Left lung (tissue), 10 donors: ENCODE measurements around the gene MAP2K2. TPM values are rescaled to one million over a fixed set of nuclear protein-coding genes. Genes with fewer than 3 reads are reported as not detected.

ENCODE experiments used
- ATAC-seq: fragments of 200-7000 bp; cut with Tn5 transposase; one replicate; pipeline ENCODE4 v1.9.1; 2020; ENCODE audit warnings: moderate library complexity
- DNase-seq, 4 donors: peaks; one replicate each; pipeline ENCODE4 v3.0.0-alpha.2; 2013 to 2020
- H3K27ac ChIP-seq, 2 donors: fragments of 200-600 bp; sonication (generic) in 1 of 2; one replicate each; pipeline versions ENCODE4 v1.5.0 to v1.8.0; 2020 to 2021
- H3K27me3 ChIP-seq, 2 donors: fragments of 200-600 bp; sonication (generic) in 1 of 2; one replicate each; pipeline versions ENCODE4 v1.5.0 to v1.8.0; 2020 to 2021
- H3K36me3 ChIP-seq, 2 donors: fragments of 200-600 bp; sonication (generic) in 1 of 2; one replicate each; pipeline versions ENCODE4 v1.5.0 to v1.8.0; 2020 to 2021
- H3K4me1 ChIP-seq, 2 donors: fragments of 200-600 bp; one replicate each; pipeline ENCODE4 v1.8.0; 2021
- H3K4me3 ChIP-seq, 2 donors: fragments of 200-600 bp; sonication (generic) in 1 of 2; one replicate each; pipeline versions ENCODE4 v1.5.0 to v1.8.0; 2020 to 2021; ENCODE audit warnings: mild to moderate bottlenecking in 1 of 2
- H3K9me3 ChIP-seq, 2 donors: fragments of 200-600 bp; sonication (generic) in 1 of 2; one replicate each; pipeline versions ENCODE4 v1.5.0 to v1.8.0; 2020 to 2021
- intact Hi-C, 2 donors: fragments of 100-400 bp; cut with DNase I; formaldehyde crosslinking; loops; one replicate each; pipeline versions ENCODE4 v1.11.2 to v1.14.2; 2022
- polyA plus RNA-seq, 6 donors: library from polyadenylated mRNA; unstranded; fragments of 120-200 nt; gene quantifications; one replicate each; pipeline ENCODE4 v1.2.1, GENCODE V29; 2013; ENCODE audit not compliant: insufficient read length in 6 of 6
- total RNA-seq, 2 donors: library from RNA; stranded (reverse); fragmentation: NEBNext Ultra II Directional; extraction: Animal tissue kit (Norgen Biotek cat#: 25700); gene quantifications; one replicate each; pipeline ENCODE4 v1.2.1, GENCODE V29; 2021
- TF ChIP-seq, protein P1 (sequence below), 2 donors: fragments of 200-600 bp; sonication (generic) in 1 of 2; IDR thresholded peaks; one replicate each; pipeline versions ENCODE4 v1.5.0 to v1.8.0; 2021; ENCODE audit warnings: antibody characterized with exemption in 2 of 2
- donor health status: DM: no; HTN: yes; CAD: no.
- donor health status: DM: no; HTN: no; CAD: no.

The MAP2K2 gene
- total and polyA plus RNA-seq, 8 donors, result 97.2 to 143 (median 117) TPM

DNA sequence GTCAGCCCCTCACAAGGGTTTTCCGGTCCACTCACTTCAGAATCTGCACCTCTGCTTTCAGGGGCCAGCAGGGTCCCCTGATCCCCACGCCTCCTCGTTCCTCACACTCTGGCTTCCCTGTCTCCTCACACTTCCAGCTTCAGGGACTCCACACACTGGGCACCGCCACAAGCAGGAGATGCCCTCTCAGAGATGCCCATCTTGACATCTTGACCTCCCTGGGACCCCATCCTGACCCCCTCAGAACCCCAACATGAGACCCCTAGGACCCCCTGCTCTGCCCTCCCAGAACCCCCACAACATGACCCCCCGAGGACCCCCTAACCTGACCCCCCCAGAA lies 2.7 kb downstream of the MAP2K2 start:
- H3K27me3 ChIP-seq, result no peaks in the 10 kb centered on the region
- H3K4me3 ChIP-seq, result no peak overlapping the region
- H3K27ac ChIP-seq, result no peak overlapping the region
- no peaks in the 10 kb centered on the region for H3K9me3 ChIP-seq
- DNase-seq (no peak), ATAC-seq (no peak)
- peaks cover 0 to 42% of the 10 kb centered on the region in 2 donors for H3K36me3 ChIP-seq
- intact Hi-C loops, result no loop called here
- peaks cover 8 to 39% of the 10 kb centered on the region in 2 donors for H3K4me1 ChIP-seq
- TF ChIP-seq, protein P1, sequence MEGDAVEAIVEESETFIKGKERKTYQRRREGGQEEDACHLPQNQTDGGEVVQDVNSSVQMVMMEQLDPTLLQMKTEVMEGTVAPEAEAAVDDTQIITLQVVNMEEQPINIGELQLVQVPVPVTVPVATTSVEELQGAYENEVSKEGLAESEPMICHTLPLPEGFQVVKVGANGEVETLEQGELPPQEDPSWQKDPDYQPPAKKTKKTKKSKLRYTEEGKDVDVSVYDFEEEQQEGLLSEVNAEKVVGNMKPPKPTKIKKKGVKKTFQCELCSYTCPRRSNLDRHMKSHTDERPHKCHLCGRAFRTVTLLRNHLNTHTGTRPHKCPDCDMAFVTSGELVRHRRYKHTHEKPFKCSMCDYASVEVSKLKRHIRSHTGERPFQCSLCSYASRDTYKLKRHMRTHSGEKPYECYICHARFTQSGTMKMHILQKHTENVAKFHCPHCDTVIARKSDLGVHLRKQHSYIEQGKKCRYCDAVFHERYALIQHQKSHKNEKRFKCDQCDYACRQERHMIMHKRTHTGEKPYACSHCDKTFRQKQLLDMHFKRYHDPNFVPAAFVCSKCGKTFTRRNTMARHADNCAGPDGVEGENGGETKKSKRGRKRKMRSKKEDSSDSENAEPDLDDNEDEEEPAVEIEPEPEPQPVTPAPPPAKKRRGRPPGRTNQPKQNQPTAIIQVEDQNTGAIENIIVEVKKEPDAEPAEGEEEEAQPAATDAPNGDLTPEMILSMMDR (IDR thresholded peaks at IDR 0.05), result no peak

DNA sequence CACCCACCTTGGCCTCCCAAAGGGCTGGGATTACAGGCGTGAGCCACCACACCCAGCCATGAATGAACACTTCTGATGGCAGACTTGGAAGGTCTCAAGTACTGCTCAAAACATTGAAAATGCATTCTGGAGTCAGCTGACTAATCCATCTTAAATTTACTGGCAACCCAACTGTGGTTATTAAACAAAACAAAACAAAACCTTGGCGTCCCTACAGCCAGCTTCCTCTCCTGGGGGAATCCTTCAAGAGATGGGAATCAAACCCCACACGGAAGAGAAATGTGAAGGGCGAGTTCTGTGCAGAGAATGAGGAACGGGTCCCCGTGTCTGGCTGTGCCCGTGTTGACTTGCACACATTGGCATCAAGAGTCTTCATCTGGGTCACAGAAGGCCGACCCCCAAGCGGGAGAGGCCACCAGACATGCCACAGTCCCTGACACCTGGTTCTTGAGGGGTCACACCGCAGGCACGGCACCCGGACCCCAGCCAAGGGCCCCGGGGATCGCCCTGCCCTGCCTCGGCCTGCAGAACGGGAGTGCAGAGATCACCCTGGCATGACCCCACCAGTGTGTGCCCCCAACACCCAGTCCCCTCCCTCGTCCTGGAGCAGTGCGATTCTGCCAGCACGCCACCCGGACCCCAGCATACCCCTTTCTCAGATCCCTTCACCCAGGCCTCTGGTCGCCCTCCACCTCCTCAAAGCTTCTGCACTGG lies 3.2 kb downstream of the MAP2K2 start:
- Histone ChIP-seq H3K27ac (no peak overlapping the region), H3K9me3 (no peaks in the 10 kb centered on the region), H3K27me3 (no peaks in the 10 kb centered on the region), H3K4me1 (peaks cover 8 to 44% of the 10 kb centered on the region in 2 donors), H3K4me3 (no peak overlapping the region), H3K36me3 (peaks cover 0 to 47% of the 10 kb centered on the region in 2 donors)
- intact Hi-C loops, result no loop called here
- DNase-seq (no peak), ATAC-seq (no peak)
- TF ChIP-seq, protein P1 (IDR thresholded peaks at IDR 0.05), result no peak

DNA sequence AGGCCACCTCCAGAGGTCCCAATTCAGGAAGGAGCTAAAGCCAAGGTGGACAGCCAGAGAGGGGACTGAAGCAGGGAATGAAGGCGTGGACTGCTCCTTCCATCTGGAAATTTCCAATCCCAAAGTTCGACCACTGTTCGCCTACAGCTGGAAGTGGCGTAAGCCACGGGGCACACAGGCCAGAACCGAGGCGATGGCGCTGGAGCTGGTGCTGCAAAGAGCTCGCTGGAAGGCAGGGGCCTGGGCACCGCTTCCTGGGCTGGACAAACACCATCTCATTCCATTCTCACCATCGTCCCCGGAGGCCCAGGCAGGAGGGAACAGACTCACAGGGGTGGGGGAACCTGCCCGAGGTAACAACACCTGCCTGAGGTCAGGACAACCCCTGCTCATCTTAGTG lies 4.2 kb downstream of the MAP2K2 start:
- peaks cover 0 to 57% of the 10 kb centered on the region in 2 donors for H3K36me3 ChIP-seq
- intact Hi-C loops, result no loop called here
- H3K27me3 ChIP-seq, result no peaks in the 10 kb centered on the region
- H3K4me1 ChIP-seq, result peaks cover 8 to 52% of the 10 kb centered on the region in 2 donors
- DNase-seq, result no peak
- H3K27ac ChIP-seq, result no peak overlapping the region
- TF ChIP-seq, protein P1 (IDR thresholded peaks at IDR 0.05), result no peak
- ATAC-seq, result no peak
- no peaks in the 10 kb centered on the region for H3K9me3 ChIP-seq
- no peak overlapping the region for H3K4me3 ChIP-seq

GRCh38 chr19:4115818-4116385 lies 8.0 kb downstream of the MAP2K2 start:
- peaks cover 0 to 38% of the 10 kb centered on the region in 2 donors for H3K4me1 ChIP-seq
- peak overlapping the region in 1 of 2 donors; percentile 45 for H3K27ac ChIP-seq
- H3K27me3 ChIP-seq, result no peaks in the 10 kb centered on the region
- no peaks in the 10 kb centered on the region for H3K9me3 ChIP-seq
- DNase-seq, result no peak
- ATAC-seq, result no peak
- H3K36me3 ChIP-seq, result peaks cover 0 to 95% of the 10 kb centered on the region in 2 donors
- TF ChIP-seq, protein P1 (IDR thresholded peaks at IDR 0.05), result no peak
- intact Hi-C loops, result no loop called here
- H3K4me3 ChIP-seq, result no peak overlapping the region

DNA sequence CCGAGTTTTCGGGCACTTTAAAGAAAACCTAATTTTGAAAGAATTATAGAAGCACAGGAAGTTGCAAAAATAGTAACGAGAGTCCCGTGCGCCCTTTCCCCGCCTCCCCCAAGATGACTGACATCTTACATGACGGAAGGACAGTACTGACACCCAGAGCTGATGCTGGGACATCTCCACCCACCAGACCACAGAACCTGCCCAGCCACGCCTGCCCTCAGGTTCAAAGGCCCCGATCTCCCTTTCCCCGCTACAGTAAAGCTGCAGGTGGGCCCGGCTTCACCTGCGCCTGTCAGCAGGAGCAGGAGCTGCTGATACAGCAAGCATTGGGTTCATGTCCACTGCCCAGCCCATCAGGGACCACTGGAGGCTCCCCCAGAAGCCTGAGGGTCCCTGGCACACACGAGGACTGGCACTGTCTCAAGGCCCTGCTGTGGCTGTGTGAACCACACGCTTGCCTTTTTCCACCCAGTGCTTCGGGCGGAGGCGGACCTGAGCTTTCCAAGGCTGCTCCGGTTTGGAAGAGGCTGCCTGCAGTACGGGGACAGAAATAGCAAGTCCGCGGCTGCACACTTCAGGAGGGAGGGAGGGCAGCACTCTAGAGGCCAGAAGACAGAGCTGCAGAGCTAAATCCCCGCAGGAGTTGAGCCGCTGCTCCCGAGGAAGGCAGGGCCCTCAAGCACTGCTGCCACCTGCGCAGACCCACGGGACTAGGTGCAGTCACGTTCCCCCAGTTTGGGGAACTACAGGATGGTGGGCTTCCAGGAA lies 8.7 kb downstream of the MAP2K2 start:
- Histone ChIP-seq H3K4me3 (no peak overlapping the region), H3K27ac (peak overlapping the region in 1 of 2 donors; percentile 45), H3K27me3 (no peaks in the 10 kb centered on the region), H3K4me1 (peaks cover 0 to 32% of the 10 kb centered on the region in 2 donors), H3K36me3 (peaks cover 0 to 98% of the 10 kb centered on the region in 2 donors), H3K9me3 (no peaks in the 10 kb centered on the region)
- TF ChIP-seq, protein P1 (IDR thresholded peaks at IDR 0.05), result no peak
- no peak for ATAC-seq
- intact Hi-C loops, result no loop called here
- no peak for DNase-seq
